GM21619 (cell line): ENCODE data around the gene CYP1A1.

Experiments
- ATAC-seq: cut with Tn5 transposase; IDR thresholded peaks from one replicate; pipeline ENCODE4 v1.9.1; 2021; ENCODE audit not compliant: unreplicated experiment

Gene CYP1A1

DNA sequence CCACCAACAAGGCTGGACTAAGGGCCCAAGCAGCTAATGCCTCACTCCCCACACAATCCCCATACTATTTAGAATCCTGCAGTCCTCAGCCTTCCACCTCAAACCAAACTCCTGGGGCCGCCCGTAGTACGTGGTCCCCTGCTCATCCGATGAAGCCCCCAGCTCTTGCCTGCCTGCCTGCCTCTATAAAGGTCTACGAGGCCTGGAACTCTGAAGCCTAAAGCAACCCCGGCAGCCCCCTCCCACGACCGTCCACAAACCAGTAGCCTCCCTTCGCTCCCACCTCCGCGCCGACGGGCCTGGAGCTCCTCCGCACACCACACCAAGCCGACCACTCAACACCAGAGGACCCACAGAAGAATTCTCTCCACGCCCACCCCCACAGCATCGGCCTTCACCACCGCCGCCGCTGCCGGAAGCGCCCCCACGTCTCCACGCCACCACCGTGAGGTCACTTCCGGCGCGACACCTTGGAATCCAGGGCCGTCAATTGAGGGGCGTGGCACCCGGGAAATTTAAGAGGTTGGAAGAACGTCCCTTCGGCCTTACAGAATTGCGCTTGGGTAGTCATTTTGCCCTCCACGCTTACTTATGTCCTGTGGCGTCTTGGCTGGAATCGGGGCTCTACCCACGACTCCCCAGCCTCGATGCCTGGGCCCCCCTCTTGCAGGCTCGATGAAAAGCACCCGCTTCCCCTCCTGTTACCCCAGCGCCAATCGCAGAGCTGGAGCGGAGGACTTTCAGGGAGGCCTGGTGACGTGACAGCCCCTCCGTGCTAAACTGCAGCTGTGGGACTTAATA, 29.5 kb downstream of the CYP1A1 start, which contains the start of gene EDC3:
Gene EDC3 (minus strand): TSS at position 428 of the 801 bp plus-strand sequence. CDS start 20,900 bp downstream, outside the sequence.
- ATAC-seq: peak; percentile 92

DNA sequence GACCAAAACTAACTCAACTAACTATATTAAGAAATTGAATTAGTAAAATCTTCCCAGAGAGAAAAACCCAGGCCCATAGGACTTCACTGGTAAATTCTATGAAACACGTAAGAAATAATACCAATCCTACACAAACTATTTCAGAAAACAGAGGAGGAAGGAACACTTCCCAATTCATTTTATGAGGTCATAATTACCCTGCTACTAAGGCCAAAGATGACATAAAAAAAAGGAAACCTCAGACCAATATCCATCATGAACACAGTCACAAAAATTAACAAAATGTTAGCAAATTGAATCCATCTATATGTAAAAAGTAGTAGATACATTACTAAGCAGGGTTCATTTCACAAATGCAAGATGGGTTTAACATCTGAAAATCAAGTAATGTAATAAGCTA, 33.0 kb downstream of the CYP1A1 start:
- no peak for ATAC-seq

- ATAC-seq: no peak
These were observed 41.6 kb downstream of the CYP1A1 start for GRCh38 chr15:74683758-74684157.

DNA sequence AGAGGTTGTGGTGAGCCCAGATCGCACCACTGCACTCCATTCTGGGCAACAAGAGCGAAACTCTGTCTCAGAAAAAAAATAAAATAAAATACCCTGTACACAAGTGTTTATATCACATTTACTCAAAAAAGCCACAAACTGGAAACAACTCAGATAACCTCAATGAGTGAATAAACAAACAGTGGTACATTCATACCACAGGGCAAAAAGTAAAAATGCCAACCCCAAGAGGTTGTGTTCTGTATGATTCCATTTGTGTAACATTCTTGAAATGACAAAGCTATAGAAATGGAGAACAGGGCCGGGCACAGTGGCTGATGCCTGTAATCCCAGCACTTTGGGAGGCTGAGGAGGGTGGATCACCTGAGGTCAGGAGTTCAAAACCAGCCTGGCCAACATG, 42.4 kb downstream of the CYP1A1 start:
- ATAC-seq: no peak

GRCh38 chr15:74680456-74680855, 44.9 kb downstream of the CYP1A1 start:
- ATAC-seq: no peak

DNA sequence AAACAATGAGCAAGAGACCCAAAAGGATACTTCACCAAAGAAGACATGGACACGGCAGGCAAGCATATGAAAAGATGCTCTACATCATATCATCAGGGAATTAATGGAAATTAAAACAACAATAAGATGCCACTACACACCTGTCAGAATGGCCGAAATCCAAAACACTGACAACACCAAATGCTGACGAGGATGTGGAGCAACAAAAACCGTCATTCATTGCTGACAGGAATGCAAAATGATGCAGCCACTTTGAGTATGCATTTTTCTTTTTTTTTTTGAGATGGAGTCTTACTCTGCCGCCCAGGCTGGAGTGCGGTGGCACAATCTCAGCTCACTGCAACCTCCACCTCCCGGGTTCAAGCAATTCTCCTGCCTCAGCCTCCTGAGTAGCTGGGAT, 48.5 kb downstream of the CYP1A1 start:
- no peak for ATAC-seq

GRCh38 chr15:74674161-74674560, 51.2 kb downstream of the CYP1A1 start:
- no peak for ATAC-seq

GRCh38 chr15:74669627-74670026, 55.7 kb downstream of the CYP1A1 start:
- no peak for ATAC-seq
